OCI-LY3 (cell line): ENCODE results near the gene DISP3.

Source experiments
- H2AFZ ChIP-seq: fragments of 200-600, 300-600 bp; shearing (Covaris generic); 2 replicates; pipeline ENCODE4 v1.6.0; 2014; ENCODE audit warnings: antibody characterized with exemption, low read depth, low read length
- H3K27ac ChIP-seq: fragments of 200-600, 300-600 bp; sonication (generic); 2 replicates; pipeline ENCODE4 v1.5.1; 2014; ENCODE audit warnings: mild to moderate bottlenecking, low read length, moderate library complexity, mixed read lengths
- H3K27me3 ChIP-seq: fragments of 200-600, 300-600 bp; sonication (generic); 2 replicates; pipeline ENCODE4 v1.6.1; 2014; ENCODE audit warnings: low read depth, low read length, mixed read lengths
- H3K36me3 ChIP-seq: fragments of 200-600, 300-600 bp; sonication (generic); replicated peaks from 2 replicates; pipeline ENCODE3; 2014; ENCODE audit warnings: low read depth, low read length, mixed read lengths
- H3K4me1 ChIP-seq: fragments of 300-600, 200-600 bp; sonication (generic); 2 replicates; pipeline ENCODE4 v1.6.1; 2014; ENCODE audit warnings: low read length, mixed read lengths
- H3K4me2 ChIP-seq: fragments of 200-600, 300-600 bp; sonication (generic); 2 replicates; pipeline ENCODE4 v1.6.1; 2014; ENCODE audit warnings: low read length, mixed read lengths
- H3K4me3 ChIP-seq: fragments of 300-600, 200-600 bp; sonication (generic); 2 replicates; pipeline ENCODE4 v1.5.1; 2014; ENCODE audit warnings: antibody characterized with exemption, mild to moderate bottlenecking, low read length, moderate library complexity
- H3K79me2 ChIP-seq: fragments of 300-600, 200-600 bp; shearing (Covaris generic); 2 replicates; pipeline ENCODE4 v1.6.1; 2014; ENCODE audit warnings: mild to moderate bottlenecking, low read length, mixed read lengths
- H3K9ac ChIP-seq: fragments of 300-600, 200-600 bp; shearing (Covaris generic); 2 replicates; pipeline ENCODE4 v1.6.0; 2014; ENCODE audit warnings: mild to moderate bottlenecking, low read length, moderate library complexity
- H3K9me3 ChIP-seq: fragments of 200-600, 300-600 bp; shearing (Covaris generic); 2 replicates; pipeline ENCODE4 v1.6.1; 2014; ENCODE audit warnings: low read length, mixed read lengths; ENCODE audit not compliant: insufficient read depth
- H4K20me1 ChIP-seq: fragments of 200-600, 300-600 bp; sonication (generic); 2 replicates; pipeline ENCODE4 v1.6.1; 2016; ENCODE audit warnings: low read length, mixed read lengths; ENCODE audit not compliant: insufficient read depth
- EZH2phosphoT487 ChIP-seq: fragments of 200-600 bp; shearing (Covaris generic); IDR thresholded peaks from 2 replicates; pipeline ENCODE4 v1.6.1; 2018; ENCODE audit warnings: antibody characterized with exemption, mixed run types, low read depth
- TF ChIP-seq, protein P1 (sequence below): fragments of 200-600, 300-600 bp; sonication (generic); IDR thresholded peaks from 2 replicates; pipeline ENCODE4 v1.5.1; 2014; ENCODE audit warnings: antibody characterized with exemption, low read length, low read depth

DISP3 gene

DNA sequence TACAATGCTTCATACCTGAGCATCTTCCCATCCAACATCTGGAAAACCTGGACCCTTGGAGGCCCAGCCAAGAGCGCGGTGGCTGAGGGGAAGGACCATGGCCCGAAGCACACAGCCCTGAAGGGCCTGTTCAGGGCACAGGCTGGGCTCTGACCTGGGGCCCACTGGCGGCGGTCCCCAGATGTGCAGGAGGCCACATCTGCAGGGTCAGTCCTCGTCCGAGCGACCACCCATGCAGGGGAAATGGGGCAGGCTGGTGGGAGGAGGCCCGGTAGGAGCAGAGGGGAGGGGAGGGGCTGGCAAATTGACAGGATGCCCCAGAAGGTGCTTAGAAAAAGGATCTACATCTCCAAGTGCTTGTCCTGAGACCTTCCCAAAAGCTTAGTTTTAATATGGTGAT, 59.9 kb downstream of the DISP3 start:
- Histone ChIP-seq H3K9ac (no peak overlapping the region), H3K27ac (no peak overlapping the region), H3K27me3 (no peaks in the 10 kb centered on the region), H3K4me3 (no peak overlapping the region), H3K4me2 (no peak overlapping the region), H3K4me1 (no peaks in the 10 kb centered on the region), H3K36me3 (no peaks in the 10 kb centered on the region), H3K79me2 (no peaks in the 10 kb centered on the region), H2AFZ (no peak overlapping the region), H3K9me3 (no peaks in the 10 kb centered on the region), H4K20me1 (no peaks in the 10 kb centered on the region)
- TF ChIP-seq EZH2phosphoT487 = no peak
- TF ChIP-seq, protein P1, sequence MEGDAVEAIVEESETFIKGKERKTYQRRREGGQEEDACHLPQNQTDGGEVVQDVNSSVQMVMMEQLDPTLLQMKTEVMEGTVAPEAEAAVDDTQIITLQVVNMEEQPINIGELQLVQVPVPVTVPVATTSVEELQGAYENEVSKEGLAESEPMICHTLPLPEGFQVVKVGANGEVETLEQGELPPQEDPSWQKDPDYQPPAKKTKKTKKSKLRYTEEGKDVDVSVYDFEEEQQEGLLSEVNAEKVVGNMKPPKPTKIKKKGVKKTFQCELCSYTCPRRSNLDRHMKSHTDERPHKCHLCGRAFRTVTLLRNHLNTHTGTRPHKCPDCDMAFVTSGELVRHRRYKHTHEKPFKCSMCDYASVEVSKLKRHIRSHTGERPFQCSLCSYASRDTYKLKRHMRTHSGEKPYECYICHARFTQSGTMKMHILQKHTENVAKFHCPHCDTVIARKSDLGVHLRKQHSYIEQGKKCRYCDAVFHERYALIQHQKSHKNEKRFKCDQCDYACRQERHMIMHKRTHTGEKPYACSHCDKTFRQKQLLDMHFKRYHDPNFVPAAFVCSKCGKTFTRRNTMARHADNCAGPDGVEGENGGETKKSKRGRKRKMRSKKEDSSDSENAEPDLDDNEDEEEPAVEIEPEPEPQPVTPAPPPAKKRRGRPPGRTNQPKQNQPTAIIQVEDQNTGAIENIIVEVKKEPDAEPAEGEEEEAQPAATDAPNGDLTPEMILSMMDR = no peak

DNA sequence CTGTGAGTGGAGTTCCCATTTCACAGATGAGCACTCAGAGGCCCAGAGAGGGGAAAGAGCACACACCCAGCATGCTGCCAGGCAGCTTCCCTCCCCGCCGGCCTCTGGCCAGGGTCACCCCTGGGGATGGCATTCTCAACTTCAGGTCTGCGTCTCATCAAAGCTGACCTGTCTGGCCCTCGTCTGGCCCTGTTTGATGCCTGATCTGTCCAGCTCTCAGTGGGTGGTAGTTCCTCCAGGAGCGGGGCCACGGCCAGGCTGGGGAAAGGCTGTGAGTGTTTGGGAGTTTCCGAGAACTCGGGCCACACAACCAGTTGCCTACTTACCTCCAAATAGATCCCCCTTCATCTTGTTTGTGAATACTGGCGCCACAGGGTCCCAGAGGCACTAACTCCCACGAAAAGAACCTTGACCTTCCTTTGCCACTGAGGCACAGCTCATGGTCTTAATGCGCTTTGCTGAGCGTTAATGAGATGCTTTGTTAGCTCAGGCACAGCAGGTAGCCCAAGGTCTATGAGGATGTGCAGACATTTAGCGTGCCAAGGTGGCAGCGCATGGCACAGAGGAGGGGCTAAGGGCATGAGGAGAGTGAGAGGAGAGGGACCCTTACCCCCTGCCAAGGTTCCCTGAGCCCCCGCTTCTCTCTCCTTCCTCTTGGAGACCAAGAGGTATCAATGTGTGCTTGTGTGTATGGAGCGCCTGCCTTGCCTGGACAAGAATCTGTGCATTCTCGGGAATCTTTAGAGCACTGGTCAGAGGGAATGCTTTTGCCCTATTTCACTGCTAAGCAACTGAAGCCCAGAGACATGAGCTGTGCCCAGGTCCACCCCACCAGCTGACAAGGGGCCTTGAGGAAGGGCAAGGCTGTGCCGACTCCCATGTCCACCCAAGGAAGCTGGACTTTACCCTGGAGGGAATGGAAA, 61.2 kb downstream of the DISP3 start:
- H3K9ac ChIP-seq = no peak overlapping the region
- H3K4me3 ChIP-seq = no peak overlapping the region
- H3K36me3 ChIP-seq = no peaks in the 10 kb centered on the region
- no peaks in the 10 kb centered on the region for H3K79me2 ChIP-seq
- H3K4me2 ChIP-seq = no peak overlapping the region
- TF ChIP-seq EZH2phosphoT487 = no peak
- TF ChIP-seq, protein P1 = no peak
- no peaks in the 10 kb centered on the region for H3K9me3 ChIP-seq
- no peaks in the 10 kb centered on the region for H3K4me1 ChIP-seq
- H4K20me1 ChIP-seq = no peaks in the 10 kb centered on the region
- H3K27ac ChIP-seq = no peak overlapping the region
- H3K27me3 ChIP-seq = no peaks in the 10 kb centered on the region
- no peak overlapping the region for H2AFZ ChIP-seq

DNA sequence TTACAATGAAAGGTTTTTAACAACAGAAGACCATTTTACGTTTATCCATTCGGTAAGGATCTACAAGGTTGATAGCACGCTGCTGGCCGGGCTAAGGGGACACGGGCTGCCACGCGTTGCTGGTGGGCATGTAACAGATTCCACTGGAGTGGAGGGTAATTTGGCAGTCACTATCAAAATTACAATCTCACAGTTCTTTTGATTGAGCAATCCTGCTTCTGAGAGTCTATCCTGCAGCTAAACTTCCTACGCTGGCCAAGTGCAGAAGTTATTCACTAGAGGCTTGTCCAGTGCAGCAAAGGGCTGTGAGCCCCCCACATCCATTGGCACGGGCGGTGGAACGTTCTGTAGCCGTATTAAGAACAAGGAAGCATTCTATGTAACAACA, 61.8 kb downstream of the DISP3 start:
- Histone ChIP-seq H3K9ac (no peak overlapping the region), H4K20me1 (no peaks in the 10 kb centered on the region), H3K4me2 (no peak overlapping the region), H2AFZ (no peak overlapping the region), H3K9me3 (no peaks in the 10 kb centered on the region), H3K27me3 (no peaks in the 10 kb centered on the region), H3K4me1 (no peaks in the 10 kb centered on the region), H3K4me3 (no peak overlapping the region), H3K79me2 (no peaks in the 10 kb centered on the region), H3K27ac (no peak overlapping the region), H3K36me3 (no peaks in the 10 kb centered on the region)
- TF ChIP-seq, protein P1 = no peak
- TF ChIP-seq EZH2phosphoT487 = no peak

DNA sequence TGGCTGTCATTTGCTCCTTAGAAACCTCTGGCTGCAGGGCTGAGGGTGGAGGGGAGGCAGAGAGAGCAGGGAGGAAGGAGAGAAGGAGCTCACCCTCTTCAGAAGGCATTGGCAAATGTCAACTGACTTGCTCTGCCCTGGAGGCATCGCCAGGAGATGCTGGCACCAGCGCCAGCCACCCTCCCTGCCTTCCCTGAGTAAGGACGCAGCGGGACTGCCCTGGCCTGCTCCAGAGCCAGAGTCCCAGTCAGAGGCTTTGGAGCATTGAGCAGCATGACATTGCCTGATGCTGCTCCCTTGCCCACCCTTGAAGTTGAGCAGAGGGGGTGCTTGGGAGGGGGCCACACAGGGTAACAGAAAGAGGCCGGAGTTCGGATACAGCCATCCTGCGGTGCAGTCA, 62.3 kb downstream of the DISP3 start:
- TF ChIP-seq, protein P1 = no peak
- TF ChIP-seq EZH2phosphoT487 = no peak
- H3K4me2 ChIP-seq = no peak overlapping the region
- no peaks in the 10 kb centered on the region for H4K20me1 ChIP-seq
- no peak overlapping the region for H3K27ac ChIP-seq
- no peaks in the 10 kb centered on the region for H3K36me3 ChIP-seq
- no peak overlapping the region for H2AFZ ChIP-seq
- H3K27me3 ChIP-seq = no peaks in the 10 kb centered on the region
- H3K9me3 ChIP-seq = no peaks in the 10 kb centered on the region
- H3K4me1 ChIP-seq = no peaks in the 10 kb centered on the region
- no peak overlapping the region for H3K9ac ChIP-seq
- no peak overlapping the region for H3K4me3 ChIP-seq
- H3K79me2 ChIP-seq = no peaks in the 10 kb centered on the region
